HFF-Myc (cell line): Measurements from ENCODE around the gene RRM2.

Experiments
- DNase-seq: peaks from one replicate; pipeline ENCODE4 v3.0.0-alpha.2; 2011; ENCODE audit warnings: low read depth; ENCODE audit errors: extremely low read depth
- H3K4me3 ChIP-seq: replicated peaks from 2 replicates; pipeline ENCODE4 v1.5.1; 2011; ENCODE audit warnings: low read depth, mild to moderate bottlenecking, control low read depth, low read length
- TF ChIP-seq, protein P1 (sequence below): IDR thresholded peaks from 2 replicates; pipeline ENCODE4 v1.5.1; 2012; ENCODE audit warnings: mild to moderate bottlenecking, low read depth, low read length, control low read depth; ENCODE audit errors: missing control alignments

RRM2 gene

DNA sequence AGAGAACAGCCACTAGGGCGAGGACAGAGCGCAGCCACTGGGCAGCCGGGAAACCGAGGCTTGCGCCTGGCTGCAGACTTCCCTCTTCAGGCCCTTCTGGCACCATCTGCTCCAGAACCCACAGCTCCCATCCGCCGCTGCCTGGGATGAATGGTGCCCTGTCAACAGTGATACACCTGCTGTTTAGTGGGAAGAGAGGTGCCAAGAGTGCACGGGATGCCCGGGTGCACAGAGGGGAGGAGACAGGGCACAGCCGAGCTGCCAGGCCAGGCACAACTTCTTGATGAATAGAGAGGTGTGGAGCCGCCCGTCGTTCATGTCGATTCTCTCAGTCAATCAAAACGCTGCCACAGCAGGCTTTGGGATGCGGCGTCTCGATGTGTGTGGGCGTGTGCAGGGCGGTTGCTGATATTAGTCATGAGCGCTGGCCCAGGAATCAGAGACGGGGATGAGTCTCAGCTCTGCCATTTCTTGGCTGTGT lies 39.5 kb downstream of the RRM2 start:
- DNase-seq, result no peak
- H3K4me3 ChIP-seq, result no peak overlapping the region
- TF ChIP-seq, protein P1, sequence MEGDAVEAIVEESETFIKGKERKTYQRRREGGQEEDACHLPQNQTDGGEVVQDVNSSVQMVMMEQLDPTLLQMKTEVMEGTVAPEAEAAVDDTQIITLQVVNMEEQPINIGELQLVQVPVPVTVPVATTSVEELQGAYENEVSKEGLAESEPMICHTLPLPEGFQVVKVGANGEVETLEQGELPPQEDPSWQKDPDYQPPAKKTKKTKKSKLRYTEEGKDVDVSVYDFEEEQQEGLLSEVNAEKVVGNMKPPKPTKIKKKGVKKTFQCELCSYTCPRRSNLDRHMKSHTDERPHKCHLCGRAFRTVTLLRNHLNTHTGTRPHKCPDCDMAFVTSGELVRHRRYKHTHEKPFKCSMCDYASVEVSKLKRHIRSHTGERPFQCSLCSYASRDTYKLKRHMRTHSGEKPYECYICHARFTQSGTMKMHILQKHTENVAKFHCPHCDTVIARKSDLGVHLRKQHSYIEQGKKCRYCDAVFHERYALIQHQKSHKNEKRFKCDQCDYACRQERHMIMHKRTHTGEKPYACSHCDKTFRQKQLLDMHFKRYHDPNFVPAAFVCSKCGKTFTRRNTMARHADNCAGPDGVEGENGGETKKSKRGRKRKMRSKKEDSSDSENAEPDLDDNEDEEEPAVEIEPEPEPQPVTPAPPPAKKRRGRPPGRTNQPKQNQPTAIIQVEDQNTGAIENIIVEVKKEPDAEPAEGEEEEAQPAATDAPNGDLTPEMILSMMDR, result no peak

DNA sequence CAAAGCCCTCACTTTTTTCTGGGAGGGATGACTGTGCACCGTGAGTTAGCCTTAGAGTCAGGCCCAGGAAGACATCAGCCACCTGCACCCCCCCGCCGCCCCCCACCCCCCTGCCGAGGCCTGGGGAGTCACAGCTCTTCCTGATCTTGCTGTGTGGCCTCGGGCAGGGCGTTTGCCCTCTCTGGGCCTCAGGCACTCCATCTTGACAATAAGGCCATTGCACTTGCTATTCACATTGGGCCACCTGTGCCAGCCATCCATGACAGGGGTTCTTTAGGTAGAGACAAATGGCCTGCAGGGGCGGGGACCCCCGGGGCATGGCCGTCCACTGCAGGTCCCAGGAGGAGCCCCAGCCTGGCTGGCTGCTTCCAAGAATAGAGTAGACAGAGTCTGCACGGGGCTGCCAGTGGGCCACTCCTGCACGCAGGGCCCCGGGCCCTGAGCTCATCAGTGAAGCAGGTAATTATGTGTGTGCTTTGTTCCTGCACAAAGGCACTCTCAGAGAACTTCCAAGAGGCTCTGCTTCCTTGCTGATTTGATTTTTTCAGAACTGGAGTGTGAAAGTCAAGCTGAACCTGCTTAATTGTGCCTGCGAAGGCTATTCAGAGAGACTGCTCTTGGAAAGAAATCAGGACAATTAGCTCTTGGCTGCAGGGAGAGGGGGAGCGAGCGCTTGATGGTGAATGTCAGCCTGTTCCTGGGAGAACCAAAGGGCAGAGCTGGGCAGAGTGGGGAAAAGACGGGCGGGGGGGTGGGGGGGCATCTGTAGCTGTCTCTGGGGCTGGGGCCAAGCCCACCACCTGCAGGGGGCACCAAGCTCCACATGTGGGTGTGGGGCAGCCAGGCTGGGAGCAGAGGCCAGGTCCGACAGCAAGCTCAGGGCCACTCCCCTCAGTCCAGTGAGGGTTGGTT lies 40.3 kb downstream of the RRM2 start:
- H3K4me3 ChIP-seq, result no peak overlapping the region
- DNase-seq, result no peak
- TF ChIP-seq, protein P1, result peak; percentile 4

DNA sequence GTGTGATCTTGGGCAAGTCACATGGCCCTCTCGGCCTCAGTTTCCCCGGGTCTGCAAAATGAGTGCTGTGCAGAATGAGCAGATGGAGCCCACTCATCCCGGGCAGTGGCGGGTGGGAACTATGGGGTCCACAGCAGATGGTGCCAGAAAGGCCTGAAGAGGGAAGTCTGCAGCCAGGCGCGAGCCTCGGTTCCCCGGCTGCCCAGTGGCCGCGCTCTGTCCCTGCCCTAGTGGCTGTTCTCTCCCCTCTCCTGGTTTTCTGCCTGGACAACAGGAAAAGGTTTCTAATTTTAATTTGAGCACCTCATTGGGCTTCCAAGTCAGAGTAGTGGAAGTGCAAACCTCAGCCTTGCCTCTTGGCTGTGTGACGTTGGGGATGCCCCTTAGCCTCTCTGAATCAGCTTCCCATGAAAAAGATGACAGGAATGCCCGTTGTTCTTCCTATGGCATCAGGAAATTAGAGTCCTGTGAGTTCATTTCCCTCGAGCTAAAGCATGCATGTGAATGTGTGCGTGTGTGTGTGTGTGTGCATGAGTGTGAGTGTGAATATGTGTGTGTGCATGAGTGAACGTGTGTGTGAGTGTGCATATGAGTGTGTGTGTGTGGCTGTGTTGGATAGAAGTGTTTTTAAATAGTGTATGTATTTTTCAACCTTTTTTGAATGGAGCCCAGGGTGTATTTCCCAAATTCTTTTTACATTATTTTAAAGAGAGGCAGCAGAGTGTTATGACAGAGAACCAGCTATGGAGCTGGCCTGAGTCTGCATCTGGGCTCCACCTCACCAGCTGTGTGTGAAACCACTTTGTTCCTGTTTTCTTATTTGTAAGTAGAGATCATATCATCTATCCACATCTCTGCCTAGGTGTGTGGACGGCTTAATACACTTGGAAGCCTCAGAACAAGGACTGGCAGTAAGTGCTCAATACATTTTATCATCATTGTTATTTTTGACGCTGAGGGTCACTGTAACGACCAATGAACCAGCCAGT lies 41.3 kb downstream of the RRM2 start:
- no peak for DNase-seq
- no peak overlapping the region for H3K4me3 ChIP-seq
- TF ChIP-seq, protein P1, result no peak

DNA sequence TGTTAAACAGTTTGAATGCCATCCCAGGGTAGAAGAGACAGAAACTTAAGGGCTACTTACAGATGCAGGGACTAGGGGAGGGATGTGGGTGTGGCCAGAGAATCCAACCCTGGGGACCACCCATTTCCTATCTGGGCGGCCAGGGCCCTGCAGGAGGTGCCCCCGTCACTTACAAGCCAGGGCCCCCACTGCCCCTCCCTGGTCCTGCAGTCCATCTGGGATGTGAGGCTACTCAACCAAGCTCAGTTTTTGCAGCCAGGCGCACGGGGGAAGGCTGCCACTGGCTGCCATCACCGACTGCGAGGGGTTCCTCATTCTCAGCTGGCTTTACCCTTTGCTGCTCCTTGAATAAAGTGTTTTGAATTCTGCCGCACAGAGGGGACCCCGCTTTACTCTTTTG lies 42.1 kb downstream of the RRM2 start:
- H3K4me3 ChIP-seq, result no peak overlapping the region
- DNase-seq, result no peak
- TF ChIP-seq, protein P1, result no peak

DNA sequence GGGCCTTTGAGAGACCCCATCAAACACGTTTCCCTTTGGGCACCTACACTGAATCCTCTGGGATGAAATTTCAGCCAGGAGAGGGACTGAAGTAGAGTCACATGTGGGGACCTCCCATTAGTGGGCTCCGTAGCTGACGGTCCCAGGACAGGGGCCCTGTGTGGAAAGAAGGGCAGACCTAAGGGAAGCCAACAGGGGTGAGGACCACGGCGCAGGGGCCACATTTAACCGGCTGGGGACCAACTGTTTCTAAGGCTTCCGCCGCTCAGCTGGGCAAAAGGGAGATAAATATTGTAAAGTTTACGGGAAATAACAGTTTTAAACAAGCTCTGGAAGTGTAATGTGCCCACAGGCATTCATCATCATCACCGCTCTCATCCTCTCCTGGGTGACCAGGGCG lies 42.7 kb downstream of the RRM2 start:
- no peak overlapping the region for H3K4me3 ChIP-seq
- TF ChIP-seq, protein P1, result no peak
- DNase-seq, result no peak

DNA sequence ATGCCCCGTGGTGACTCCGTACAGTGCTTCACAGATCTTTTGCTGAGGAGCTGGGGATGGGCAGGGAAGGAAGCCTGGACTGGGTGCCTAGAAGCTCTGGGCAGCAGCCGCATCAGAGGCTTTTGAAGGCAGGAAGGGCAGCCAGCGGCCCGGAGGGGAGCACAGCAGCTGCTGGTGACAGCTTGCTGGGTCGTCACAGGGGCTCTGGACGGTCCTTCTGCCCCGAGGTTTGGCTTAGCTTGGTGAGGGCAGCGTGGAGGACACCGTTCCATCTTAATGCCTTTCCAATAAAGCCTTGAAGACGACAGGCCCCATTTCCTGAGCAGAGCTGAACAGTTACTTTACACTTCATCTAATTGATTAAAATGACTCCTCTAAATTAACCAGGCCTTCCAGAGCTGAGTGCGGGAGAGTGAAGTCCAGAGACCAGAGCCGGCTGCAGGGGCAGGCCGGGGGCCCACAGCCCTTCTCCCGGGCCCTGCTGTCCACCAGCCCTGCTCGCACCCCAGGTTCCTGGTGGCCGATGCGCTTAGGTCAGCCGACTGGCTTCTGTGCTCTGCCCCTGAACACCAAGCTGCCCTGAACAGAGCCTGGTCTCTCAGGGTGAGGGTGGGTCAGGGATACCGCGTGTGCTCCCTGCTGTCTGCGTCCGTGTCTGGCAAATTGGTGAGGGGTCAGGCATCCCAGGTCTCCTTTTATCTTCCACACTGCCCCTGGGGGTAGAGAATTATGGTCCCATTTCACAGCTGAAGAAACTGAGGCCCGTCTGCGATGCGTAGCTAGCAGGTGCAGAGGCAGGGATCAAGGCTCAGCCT lies 43.5 kb downstream of the RRM2 start:
- H3K4me3 ChIP-seq, result no peak overlapping the region
- no peak for DNase-seq
- TF ChIP-seq, protein P1, result no peak
